HK-2 (cell line): ENCODE data around the gene CAMK2A.

Source experiments
- DNase-seq: peaks from one replicate; pipeline ENCODE4 v3.0.0-alpha.2; 2018; ENCODE audit not compliant: unreplicated experiment

The CAMK2A gene

GRCh38 chr5:150300496-150301169, 11.1 kb upstream of the CAMK2A start:
- no peak for DNase-seq

- DNase-seq, result no peak
Observed at GRCh38 chr5:150299571-150300327, 10.2 kb upstream of the CAMK2A start.

DNA sequence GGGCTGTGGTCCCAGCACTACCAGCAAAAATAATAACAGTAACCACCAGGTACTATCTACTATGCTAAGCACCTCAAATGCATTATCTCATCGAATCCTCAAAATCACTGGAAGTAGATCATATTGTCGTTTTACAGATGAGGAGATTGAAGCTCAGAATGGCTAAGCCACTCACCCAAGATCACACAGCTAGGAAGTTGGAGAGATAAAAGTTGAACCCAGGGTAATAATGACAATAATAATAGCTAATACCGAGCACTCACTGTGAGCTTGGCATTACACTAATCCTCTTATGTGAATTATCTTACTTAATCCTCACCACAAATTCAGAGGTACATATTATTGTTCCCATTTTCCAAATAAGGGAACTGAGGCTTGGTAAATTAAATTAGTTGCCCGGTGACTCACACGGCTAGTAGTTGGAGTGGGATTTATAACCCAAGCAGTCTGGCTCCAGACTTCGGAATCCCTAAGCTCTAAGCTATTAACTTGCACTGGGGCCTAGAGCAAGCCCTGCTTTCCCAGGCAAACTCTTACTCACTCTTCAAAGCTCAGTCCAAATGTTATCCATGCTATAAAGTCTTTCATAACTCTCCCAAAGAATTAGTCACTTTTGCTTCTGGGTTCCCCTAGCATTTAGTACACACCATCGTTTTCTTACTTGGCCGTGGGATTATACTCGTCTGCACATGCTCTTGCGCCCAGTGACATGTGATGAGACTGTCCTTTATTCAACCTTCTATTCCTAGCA, 9.3 kb upstream of the CAMK2A start:
- DNase-seq, result no peak

- no peak for DNase-seq
Observed at GRCh38 chr5:150297934-150298595, 8.5 kb upstream of the CAMK2A start.

GRCh38 chr5:150297236-150297890, 7.8 kb upstream of the CAMK2A start:
- DNase-seq, result no peak

DNA sequence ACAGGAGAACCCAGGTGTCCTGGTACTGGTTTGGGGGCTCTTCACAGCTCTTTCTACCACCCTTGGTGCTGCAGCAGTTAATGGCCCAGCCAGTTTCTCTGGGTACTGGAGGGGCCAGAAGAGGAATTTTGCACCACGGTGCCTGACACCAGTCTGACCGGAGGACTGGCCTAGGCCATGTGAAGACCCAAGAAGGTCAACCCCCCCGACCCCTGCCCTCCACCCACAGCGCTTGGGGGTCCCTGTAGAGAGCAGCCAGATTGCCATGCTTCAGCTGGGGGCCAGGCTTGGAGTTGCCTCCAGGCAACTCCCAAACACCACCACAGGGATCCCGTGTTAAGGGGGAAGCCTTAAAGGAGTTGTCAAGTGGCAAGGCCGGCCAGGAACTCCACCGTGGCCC, 6.9 kb upstream of the CAMK2A start:
- no peak for DNase-seq

- DNase-seq, result no peak
Observed at GRCh38 chr5:150295741-150296486, 6.3 kb upstream of the CAMK2A start.

GRCh38 chr5:150295172-150295634, 5.6 kb upstream of the CAMK2A start:
- peak; percentile 63 for DNase-seq

GRCh38 chr5:150294551-150295071, 5.0 kb upstream of the CAMK2A start:
- no peak for DNase-seq

GRCh38 chr5:150293091-150293941, 3.7 kb upstream of the CAMK2A start:
- no peak for DNase-seq

GRCh38 chr5:150291388-150292385, 2.1 kb upstream of the CAMK2A start:
- DNase-seq, result no peak

GRCh38 chr5:150288791-150289190, 782 bp downstream of the CAMK2A start:
- DNase-seq, result no peak

DNA sequence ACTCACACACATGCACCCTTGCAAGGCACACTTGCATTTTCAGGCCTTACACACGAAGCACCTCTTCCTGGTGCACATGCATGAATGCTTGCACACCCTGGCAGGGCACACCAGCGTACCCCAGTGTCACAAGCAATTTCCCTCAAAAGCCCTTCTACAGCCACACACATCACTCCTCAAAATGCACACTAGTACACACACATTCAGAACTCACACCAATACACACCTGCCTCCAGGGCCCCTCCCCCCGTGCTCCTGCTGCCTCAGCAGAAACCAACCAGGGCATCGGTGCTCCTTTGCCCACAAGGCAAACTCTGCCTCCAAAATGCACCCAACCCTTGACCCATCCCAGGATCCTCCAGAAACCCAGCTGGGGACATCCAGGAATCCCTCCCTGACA, 1.2 kb downstream of the CAMK2A start:
- DNase-seq, result no peak

DNA sequence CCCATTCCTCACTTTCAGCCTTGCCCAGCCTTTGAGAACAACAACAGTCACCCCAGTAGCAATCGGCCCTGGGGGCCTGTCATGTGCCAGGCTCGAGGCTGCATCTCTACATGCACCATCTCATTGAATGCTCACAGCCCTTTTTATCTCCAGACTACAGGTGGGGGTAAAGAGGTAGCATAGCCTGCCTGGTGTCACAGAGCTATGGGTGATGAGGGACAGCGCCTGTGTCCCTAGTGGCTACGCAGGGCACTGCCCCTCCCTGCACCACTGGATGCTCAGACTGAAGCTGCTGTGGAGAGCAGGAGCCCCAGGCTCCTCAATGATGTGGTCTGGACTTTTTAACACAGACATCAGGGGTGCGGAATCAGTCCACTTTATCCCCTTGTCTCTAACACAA, 2.8 kb downstream of the CAMK2A start:
- no peak for DNase-seq

GRCh38 chr5:150285114-150285513, 4.5 kb downstream of the CAMK2A start:
- DNase-seq, result no peak

- DNase-seq, result no peak
Observed at GRCh38 chr5:150284311-150284710, 5.3 kb downstream of the CAMK2A start.

- DNase-seq, result no peak
Observed at GRCh38 chr5:150283904-150284303, 5.7 kb downstream of the CAMK2A start.

- no peak for DNase-seq
Observed at GRCh38 chr5:150281987-150282386, 7.6 kb downstream of the CAMK2A start.
